ENCODE measurements around the gene USP6NL.

- TF ChIP-seq CTCF (IDR thresholded peaks at IDR 0.05) (no peak), POLR2AphosphoS5 (IDR thresholded peaks at IDR 0.05) (no peak), POLR2A (IDR thresholded peaks at IDR 0.05; ENCODE audit: low read depth) (no peak), EP300 (IDR thresholded peaks at IDR 0.05) (no peak)
Observed at GRCh38 chr10:11562888-11563287, 48.6 kb downstream of the USP6NL start.

Data from esophagus muscularis mucosa (tissue), 4 donors.